ENCODE measurements around the gene PAX7.

DNA sequence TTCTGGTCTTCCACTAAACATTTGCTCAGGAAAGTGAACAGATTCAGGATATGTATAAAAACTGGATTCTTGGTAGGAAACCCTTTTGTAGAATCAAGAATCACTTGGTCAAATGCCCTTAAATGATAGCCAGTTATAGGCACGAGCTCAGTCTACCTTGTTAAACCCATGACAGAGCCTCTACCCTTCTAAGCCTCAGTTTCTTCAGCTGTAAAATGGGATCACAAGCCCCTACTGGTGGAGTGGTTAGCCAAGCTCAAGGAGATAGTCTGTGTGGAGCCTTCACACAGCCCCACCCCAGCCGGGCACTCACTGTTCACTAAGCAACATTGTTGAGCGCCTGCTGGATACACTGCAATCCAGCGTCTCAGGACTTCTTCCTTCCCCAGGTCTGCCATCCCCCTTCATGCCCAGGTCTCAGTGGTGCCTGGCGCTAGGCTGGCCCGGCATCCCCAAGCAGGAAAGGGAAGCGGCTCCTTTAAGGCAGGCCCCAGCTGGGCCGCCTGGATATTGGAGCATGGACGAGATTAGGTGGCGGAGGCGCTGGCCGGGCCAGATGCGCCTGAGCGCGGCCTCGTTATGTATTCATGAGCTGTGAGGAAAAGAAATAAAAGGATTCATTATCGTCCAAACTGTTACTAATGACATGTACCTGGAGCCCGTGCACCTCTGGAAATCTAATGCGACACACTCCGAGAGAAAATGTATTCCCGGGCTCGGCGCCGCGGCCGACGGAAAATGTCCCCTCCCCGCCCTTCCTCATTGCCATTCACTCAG is 153.2 kb downstream of the PAX7 start:
- TF ChIP-seq CTCF (IDR thresholded peaks at IDR 0.05; ENCODE audit: low read length) (no peak), EZH2 (IDR thresholded peaks at IDR 0.05; ENCODE audit: borderline replicate concordance, low read length) (no peak)
